HEK293 (cell line): ENCODE measurements around the gene CD200.

ENCODE experiments used
- KLF16 ChIP-seq: fragments of 450-650 bp; formaldehyde crosslinking; IDR thresholded peaks from 2 replicates; pipeline ENCODE4 v1.5.1; 2017; ENCODE audit warnings: missing biosample characterization, missing genetic modification characterization
- PATZ1 ChIP-seq: fragments of 450-650 bp; formaldehyde crosslinking; IDR thresholded peaks from 2 replicates; pipeline ENCODE4 v1.5.1; 2016; ENCODE audit warnings: missing biosample characterization, missing genetic modification characterization
- TCF7L2 ChIP-seq: IDR thresholded peaks from 2 replicates; pipeline ENCODE4 v1.6.1; 2011; ENCODE audit warnings: low read depth, mild to moderate bottlenecking, inconsistent platforms, low read length, moderate library complexity, borderline replicate concordance
- ZBTB48 ChIP-seq: fragments of 450-650 bp; formaldehyde crosslinking; IDR thresholded peaks from 2 replicates; pipeline ENCODE4 v1.5.1; 2016; ENCODE audit warnings: missing biosample characterization, missing genetic modification characterization
- ZNF324 ChIP-seq: fragments of 450-650 bp; formaldehyde crosslinking; IDR thresholded peaks from 2 replicates; pipeline ENCODE4 v1.5.1; 2016; ENCODE audit warnings: missing biosample characterization, missing genetic modification characterization
- ZNF426 ChIP-seq: fragments of 450-650 bp; formaldehyde crosslinking; IDR thresholded peaks from 2 replicates; pipeline ENCODE4 v1.5.1; 2017; ENCODE audit warnings: missing biosample characterization, missing genetic modification characterization, mild to moderate bottlenecking, inconsistent platforms, moderate library complexity
- ZNF629 ChIP-seq: fragments of 450-650 bp; formaldehyde crosslinking; IDR thresholded peaks from 2 replicates; pipeline ENCODE4 v1.5.1; 2017; ENCODE audit warnings: missing biosample characterization, missing genetic modification characterization
- ZNF670 ChIP-seq: fragments of 450-650 bp; formaldehyde crosslinking; IDR thresholded peaks from 2 replicates; pipeline ENCODE4 v1.5.1; 2016; ENCODE audit warnings: missing biosample characterization, missing genetic modification characterization, low read depth
- ZNF768 ChIP-seq: fragments of 450-650 bp; formaldehyde crosslinking; IDR thresholded peaks from 2 replicates; pipeline ENCODE4 v1.5.1; 2018; ENCODE audit warnings: missing biosample characterization, mild to moderate bottlenecking, missing genetic modification characterization
- ZNF830 ChIP-seq: fragments of 450-650 bp; IDR thresholded peaks from 2 replicates; pipeline ENCODE4 v1.5.0; 2018; ENCODE audit warnings: missing biosample characterization, missing genetic modification characterization, low read depth, mild to moderate bottlenecking, moderate library complexity
- ZSCAN30 ChIP-seq: fragments of 450-650 bp; IDR thresholded peaks from 2 replicates; pipeline ENCODE4 v1.5.1; 2018; ENCODE audit warnings: missing biosample characterization, mild to moderate bottlenecking, missing genetic modification characterization, moderate library complexity
- TF ChIP-seq, protein P1 (sequence below): fragments of 450-650 bp; formaldehyde crosslinking; IDR thresholded peaks from 2 replicates; pipeline ENCODE4 v1.5.1; 2016; ENCODE audit warnings: missing biosample characterization, missing genetic modification characterization

DNA sequence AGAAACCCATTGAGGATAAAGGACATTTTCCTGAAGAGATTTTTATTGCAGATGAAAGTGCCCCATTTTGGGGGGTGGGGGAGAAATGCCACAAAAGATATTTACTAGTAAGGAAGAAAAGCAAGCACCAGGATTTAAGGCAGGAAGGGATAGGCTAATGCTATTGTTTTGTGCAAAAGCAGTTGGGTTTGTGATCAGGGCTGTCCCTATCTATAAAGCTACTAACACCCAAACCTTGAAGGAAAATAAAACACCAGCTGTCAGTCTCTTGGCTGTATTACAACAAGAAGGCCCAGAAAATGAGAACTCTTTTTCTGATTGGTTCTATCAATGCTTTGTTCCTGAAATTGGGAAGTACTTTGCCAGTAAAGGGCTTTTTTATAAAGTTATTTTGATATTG, 56.0 kb downstream of the CD200 start:
- TF ChIP-seq, protein P1, sequence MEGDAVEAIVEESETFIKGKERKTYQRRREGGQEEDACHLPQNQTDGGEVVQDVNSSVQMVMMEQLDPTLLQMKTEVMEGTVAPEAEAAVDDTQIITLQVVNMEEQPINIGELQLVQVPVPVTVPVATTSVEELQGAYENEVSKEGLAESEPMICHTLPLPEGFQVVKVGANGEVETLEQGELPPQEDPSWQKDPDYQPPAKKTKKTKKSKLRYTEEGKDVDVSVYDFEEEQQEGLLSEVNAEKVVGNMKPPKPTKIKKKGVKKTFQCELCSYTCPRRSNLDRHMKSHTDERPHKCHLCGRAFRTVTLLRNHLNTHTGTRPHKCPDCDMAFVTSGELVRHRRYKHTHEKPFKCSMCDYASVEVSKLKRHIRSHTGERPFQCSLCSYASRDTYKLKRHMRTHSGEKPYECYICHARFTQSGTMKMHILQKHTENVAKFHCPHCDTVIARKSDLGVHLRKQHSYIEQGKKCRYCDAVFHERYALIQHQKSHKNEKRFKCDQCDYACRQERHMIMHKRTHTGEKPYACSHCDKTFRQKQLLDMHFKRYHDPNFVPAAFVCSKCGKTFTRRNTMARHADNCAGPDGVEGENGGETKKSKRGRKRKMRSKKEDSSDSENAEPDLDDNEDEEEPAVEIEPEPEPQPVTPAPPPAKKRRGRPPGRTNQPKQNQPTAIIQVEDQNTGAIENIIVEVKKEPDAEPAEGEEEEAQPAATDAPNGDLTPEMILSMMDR = no peak
- TF ChIP-seq KLF16 (tag by site-specific recombination) (no peak), PATZ1 (tag by site-specific recombination) (no peak), ZNF768 (tag by site-specific recombination) (no peak), ZSCAN30 (tag by site-specific recombination) (no peak), ZNF426 (tag by site-specific recombination) (no peak), ZNF629 (tag by site-specific recombination) (no peak), ZNF830 (tag by site-specific recombination) (no peak), ZNF324 (tag by site-specific recombination) (no peak), ZNF670 (tag by site-specific recombination) (no peak), TCF7L2 (no peak), ZBTB48 (tag by site-specific recombination) (no peak)
